GM11168 (cell line): Measurements from ENCODE around the gene SPRR4.

Experiments used
- in situ Hi-C: fragments of 300-500 bp; cut with MboI; formaldehyde crosslinking; loops from one replicate; pipeline ENCODE4 v1.12.0; 2022; ENCODE audit warnings: low sequenced_read_pairs; ENCODE audit not compliant: unreplicated experiment

The SPRR4 gene, protein sequence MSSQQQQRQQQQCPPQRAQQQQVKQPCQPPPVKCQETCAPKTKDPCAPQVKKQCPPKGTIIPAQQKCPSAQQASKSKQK

GRCh38 chr1:152970495-152970894 lies at the start of gene SPRR4:
Gene SPRR4, plus strand, starts transcription at chr1:152970648. Its CDS starts 1,243 bp downstream, at chr1:152971891.
- in situ Hi-C loops, result no loop called here

DNA sequence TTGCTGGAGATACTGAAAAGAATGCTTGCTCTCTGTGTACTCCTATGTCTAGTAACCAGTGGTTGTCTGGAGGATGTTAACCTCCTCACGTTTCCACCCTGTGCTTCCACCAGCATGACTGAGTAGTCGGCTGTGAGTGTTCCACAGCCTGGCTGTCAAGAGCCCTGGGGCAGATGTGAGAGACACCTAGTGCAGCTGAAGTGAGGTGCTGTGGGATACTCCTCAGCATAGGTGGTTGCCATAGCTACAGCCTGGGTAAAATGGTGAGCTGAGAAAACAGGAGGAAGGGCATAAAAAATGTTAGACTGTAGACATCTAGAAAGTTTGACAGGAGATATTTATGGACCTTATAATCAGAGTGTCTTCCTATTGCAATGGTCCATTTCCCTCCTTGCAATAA lies 46.3 kb upstream of the SPRR4 start:
- in situ Hi-C loops, result no loop called here

GRCh38 chr1:152926091-152926490 lies 44.4 kb upstream of the SPRR4 start:
- in situ Hi-C loops, result loop anchor here (5.0 kb wide), 1 partner anchor 54 kb away; no protein-coding TSS in a partner anchor

- in situ Hi-C loops, result loop anchor here (5.0 kb wide), 1 partner anchor 56 kb away; no protein-coding TSS in a partner anchor
Measured at GRCh38 chr1:152928671-152929070, 41.8 kb upstream of the SPRR4 start.

- in situ Hi-C loops, result no loop called here
Measured at GRCh38 chr1:152932170-152932811, 38.2 kb upstream of the SPRR4 start.

DNA sequence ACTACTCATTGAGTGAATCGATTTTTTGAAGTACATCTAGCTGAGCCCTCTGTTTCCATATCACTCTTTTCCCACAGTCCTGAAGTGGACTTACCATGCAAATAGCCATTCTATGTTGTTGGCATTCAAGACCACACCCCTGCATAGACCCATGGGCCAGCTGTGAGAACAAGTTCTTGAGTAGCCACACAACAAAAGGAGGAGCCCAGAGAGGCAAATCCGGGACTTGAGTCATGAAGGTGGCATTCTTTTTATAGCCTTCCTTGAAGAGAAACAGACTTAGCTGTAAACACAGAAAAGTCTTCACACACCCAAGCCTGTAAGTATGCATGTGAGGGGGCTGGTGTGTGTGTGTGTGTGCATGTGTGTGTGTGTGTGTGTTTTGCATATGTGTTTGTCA lies 37.3 kb upstream of the SPRR4 start:
- in situ Hi-C loops, result no loop called here

GRCh38 chr1:152940614-152941013 lies 29.8 kb upstream of the SPRR4 start:
- in situ Hi-C loops, result no loop called here

DNA sequence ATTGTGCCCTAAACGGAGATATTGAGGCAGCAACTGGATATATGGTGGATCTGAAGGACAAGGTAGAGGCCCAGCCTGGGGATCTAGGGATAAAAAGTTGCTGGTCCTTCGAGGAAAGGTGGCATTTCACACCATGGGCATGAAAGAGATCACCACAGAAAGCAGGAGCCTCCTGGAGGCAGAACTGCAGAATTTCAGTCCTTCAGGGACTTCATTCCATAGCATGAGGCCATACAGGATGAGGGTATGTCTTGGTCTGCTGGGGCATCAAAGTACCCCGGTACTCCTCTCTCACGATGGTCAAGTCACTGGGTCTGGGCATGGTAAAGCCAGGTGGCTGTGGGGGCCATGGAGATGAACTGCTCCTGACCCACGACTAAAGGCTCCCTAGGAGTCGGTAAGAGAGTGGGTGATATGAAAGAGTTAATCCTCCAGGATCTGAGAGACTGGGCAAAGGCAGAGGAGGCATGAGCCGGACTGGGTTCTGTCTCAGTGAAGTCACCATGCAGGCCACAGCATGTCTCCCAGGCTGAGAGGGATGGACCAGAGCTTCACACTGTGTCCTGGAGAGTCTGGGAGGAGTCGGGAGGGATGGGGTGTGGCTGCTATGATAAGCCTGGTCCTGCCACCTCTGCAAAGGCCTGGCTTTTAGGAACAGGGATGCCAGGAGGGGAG lies 29.3 kb upstream of the SPRR4 start:
- in situ Hi-C loops, result no loop called here

DNA sequence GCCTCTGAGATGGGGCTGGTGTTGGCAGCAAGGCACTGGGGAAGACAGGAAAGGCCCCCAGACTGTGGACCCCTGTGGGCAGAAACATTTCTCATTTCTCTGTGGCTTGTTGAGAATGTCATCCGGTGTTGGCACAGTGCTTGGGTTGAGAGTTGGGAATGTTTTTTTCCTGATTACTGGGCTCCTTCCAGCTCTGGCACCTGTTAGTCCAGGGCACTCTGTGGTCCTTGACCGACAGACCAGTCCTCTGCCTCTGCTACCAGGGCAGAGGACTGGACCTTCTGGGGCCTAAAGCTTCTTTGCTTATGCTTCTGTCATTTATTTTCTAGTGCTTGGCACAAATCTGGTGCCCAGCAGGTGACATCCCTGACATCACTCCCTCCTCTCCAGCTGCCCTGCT lies 28.3 kb upstream of the SPRR4 start:
- in situ Hi-C loops, result no loop called here

GRCh38 chr1:152946248-152946647 lies 24.2 kb upstream of the SPRR4 start:
- in situ Hi-C loops, result no loop called here

- in situ Hi-C loops, result no loop called here
Measured at GRCh38 chr1:152946651-152947256, 23.7 kb upstream of the SPRR4 start, which contains the start of gene SPRR5. Gene SPRR5, plus strand, starts transcription at chr1:152947206. Its CDS starts 1,349 bp downstream, at chr1:152948555.

- in situ Hi-C loops, result no loop called here
Measured at GRCh38 chr1:152951711-152952110, 18.7 kb upstream of the SPRR4 start.

DNA sequence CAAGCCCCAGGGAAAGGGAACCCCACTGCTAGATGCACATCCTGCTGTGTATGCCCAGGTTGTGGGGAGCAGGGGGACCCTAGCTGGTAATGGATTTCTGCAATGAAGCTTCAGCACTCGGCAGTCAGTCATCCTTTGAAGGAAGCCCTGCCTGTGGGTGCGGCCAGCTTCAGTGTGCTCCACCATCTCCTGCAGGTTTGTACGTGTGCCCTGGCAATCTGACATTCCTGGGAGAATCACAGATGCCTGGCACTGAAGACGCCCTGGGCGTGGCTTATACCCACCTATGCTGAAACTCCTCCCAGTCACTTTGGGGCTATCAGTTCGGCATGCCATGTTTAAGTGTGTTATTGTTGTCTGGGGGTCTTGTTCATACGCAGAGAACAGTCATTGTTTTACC lies 16.7 kb upstream of the SPRR4 start:
- in situ Hi-C loops, result no loop called here

DNA sequence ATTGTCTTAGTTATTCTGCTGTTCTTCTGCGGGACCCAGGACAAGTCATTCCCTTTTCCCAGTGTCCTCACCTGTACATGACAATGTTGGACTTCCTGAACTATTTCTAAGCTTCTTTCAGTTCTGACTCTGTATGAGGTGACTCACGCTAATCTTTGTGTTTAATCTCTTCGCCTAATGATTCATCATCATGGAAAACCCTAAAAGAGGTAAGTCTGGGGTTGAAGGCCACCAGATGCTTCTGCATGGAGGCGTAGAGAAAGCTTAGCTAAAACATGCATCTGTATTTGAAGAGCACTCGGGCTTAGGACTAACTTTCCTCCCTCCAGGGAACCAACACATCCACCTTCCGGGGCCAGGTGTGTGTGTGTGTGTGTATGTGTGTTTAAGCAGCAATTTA lies 16.0 kb upstream of the SPRR4 start:
- in situ Hi-C loops, result no loop called here

DNA sequence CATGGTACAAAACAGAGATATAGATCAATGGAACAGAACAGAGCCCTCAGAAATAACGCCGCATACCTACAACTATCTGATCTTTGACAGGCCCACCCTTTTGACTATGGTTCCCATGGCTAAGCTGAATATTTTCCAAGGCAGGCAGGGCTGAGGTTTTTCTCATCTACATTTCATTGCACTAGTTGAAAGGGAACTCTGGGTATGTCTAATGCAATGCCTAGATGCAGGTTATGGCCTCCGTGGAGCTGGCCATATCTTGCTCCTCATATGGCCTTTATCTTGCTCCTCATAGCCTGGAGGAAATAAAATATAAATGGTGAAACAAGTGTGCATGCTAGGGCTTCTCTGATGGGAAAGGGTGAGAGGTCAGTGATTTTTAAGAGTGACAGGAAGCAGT lies 12.9 kb upstream of the SPRR4 start:
- in situ Hi-C loops, result no loop called here

- in situ Hi-C loops, result no loop called here
Measured at GRCh38 chr1:152959273-152959672, 11.2 kb upstream of the SPRR4 start.

DNA sequence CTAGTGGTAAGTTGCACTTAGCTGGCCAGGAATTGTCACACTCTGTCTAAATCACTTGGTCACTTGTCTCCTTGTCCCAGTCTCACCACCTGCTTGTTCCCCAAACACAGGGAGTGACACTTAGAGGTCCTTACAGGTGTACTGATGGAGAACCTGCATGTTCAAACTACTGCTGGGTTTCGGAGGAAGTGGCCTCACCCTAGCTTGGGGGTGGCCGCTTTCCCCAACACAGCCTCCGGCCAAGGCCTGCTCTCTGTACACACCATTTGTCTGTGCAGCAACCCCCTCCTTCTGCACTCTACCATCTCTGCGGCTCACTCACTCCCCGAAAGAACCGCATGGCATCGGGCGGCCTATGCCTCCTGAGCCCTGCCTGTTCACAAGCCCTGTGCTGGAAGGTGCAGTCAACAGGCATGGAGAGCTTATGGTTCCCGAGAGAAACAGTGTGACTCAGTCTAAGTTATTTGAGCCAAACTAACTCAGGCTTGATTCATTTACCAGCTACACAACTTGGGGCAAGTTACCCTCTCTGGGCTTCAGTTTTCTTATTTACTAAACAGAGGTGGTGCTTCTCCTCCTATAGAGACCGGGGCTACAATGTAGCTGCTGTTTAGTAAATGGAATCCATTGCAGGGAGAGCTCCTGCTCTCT lies 10.5 kb upstream of the SPRR4 start:
- in situ Hi-C loops, result no loop called here

GRCh38 chr1:152960452-152961044 lies 9.9 kb upstream of the SPRR4 start:
- in situ Hi-C loops, result no loop called here

- in situ Hi-C loops, result no loop called here
Measured at GRCh38 chr1:152961226-152961891, 9.1 kb upstream of the SPRR4 start.

GRCh38 chr1:152962876-152963415 lies 7.5 kb upstream of the SPRR4 start:
- in situ Hi-C loops, result no loop called here
